ENCODE results near the gene ZNF560. TPM values are rescaled to one million over a fixed set of nuclear protein-coding genes. Genes with fewer than 3 reads are reported as not detected.
"Not testable (repeated sequence)": the region's sequence is repeated elsewhere in the genome, so short reads cannot be mapped to it uniquely, and the experiment has no call there.

Gene ZNF560
- not detected for total RNA-seq
- long read RNA-seq = 0 reads

- no peak for TF ChIP-seq CTCF (IDR thresholded peaks at IDR 0.05)
- no peak for DNase-seq
Observed at GRCh38 chr19:9498183-9498902, at the start of gene ZNF560. TSS of gene ZNF560 (minus strand) at chr19:9498616. CDS start at chr19:9475313, 23,303 bp downstream.

DNA sequence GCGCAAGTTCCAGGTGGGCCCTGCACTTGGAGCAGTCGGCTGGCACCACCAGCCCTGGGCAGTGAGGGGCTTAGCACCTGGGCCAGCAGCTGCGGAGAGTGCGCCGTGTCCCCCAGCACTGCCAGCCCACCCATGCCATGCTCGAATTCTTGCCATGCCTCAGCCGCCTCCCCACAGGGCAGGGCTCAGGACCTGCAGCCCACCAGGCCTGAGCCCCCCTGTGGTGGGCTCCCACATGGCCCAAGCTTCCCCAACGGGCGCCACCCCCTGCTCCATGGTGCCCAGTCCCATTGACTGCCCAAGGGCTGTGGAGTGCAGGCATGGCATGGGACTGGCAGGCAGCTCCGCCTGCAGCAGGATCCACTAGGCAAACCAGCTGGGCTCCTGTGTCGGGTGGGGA lies 49.5 kb upstream of the ZNF560 start:
- no peak for TF ChIP-seq CTCF (IDR thresholded peaks at IDR 0.05)
- no peak overlapping the region for H3K27ac ChIP-seq
- no peaks in the 10 kb centered on the region for H3K27me3 ChIP-seq
- intact Hi-C loops (cut with DNase I) = no loop called here
- no peaks in the 10 kb centered on the region for H3K4me1 ChIP-seq
- ATAC-seq (no peak), DNase-seq (no peak)
- H3K9me3 ChIP-seq = no peaks in the 10 kb centered on the region
- no peak overlapping the region for H3K4me3 ChIP-seq
- no peaks in the 10 kb centered on the region for H3K36me3 ChIP-seq

More at GRCh38 chr19:9498183-9498902, at the start of gene ZNF560:
- Histone ChIP-seq H3K27me3 (no peaks in the 10 kb centered on the region), H3K27ac (no peak within 1 kb of the TSS), H3K36me3 (no peaks in the 10 kb centered on the region), H3K4me3 (no peak within 1 kb of the TSS), H3K9me3 (peaks cover 28% of the 10 kb centered on the region), H3K4me1 (no peaks in the 10 kb centered on the region)
- ATAC-seq = no peak
- intact Hi-C loops (cut with DNase I) = no loop called here

DNA sequence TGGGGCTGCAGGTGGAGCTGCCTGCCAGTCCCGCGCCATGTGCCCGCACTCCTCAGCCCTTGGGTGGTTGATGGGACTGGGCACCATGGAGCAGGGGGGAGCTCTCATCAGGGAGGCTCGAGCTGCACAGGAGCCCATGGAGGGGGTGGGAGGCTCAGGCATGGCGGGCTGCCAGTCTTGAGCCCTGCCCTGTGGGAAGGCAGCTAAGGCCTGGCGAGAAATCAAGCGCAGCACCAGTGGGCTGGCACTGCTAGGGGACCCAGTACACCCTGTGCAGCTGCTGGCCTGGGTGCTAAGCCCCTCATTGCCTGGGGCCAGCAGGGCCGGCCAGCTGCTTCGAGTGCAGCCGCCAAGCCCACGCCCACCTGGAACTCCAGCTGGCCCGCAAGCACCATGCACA lies 42.9 kb upstream of the ZNF560 start:
- H3K27me3 ChIP-seq; DNase-seq; ATAC-seq; H3K36me3 ChIP-seq; H3K9me3 ChIP-seq; intact Hi-C loops (cut with DNase I); H3K4me1 ChIP-seq; H3K27ac ChIP-seq; H3K4me3 ChIP-seq: not testable (repeated sequence)

DNA sequence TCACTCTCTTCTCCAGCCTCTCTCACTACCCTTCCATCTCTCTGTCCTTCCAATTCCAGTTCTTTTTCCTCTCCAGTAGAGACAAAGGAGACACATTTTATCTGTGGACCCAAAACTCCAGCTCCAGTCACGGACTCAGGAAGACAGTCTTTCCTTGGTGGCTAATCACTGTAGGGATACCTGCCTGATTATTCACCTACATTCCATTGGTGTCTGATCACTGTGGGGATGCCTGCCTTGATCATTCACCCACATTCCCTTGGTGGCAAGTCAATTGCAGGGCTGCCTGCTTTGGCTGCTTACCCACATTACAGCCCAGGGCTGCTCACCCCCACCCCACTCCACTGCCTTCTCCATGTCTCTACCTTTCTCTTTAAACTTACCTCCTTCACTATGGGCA lies 41.5 kb upstream of the ZNF560 start:
- peaks cover 13% of the 10 kb centered on the region for H3K36me3 ChIP-seq
- H3K27me3 ChIP-seq; ATAC-seq; DNase-seq; H3K27ac ChIP-seq; H3K9me3 ChIP-seq; intact Hi-C loops (cut with DNase I); H3K4me3 ChIP-seq; H3K4me1 ChIP-seq: not testable (repeated sequence)

DNA sequence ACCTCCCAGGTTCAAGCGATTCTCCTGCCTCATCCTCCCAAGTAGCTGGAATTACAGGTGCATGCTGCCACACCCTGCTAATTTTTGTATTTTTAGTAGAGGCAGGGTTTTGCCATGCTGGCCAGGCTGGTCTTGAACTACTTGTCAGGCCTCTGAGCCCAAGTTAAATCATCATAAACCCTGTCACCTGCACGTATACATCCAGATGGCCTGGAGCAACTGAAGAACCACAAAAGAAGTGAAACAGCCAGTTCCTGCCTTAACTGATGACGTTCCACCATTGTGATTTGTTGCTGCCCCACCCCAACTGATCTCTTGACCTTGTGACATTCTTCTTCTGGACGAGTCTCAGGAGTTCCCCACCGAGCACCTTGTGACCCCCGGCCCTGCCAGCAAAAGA lies 40.8 kb upstream of the ZNF560 start:
- peak overlapping the region; percentile 78 for H3K4me3 ChIP-seq
- H3K27me3 ChIP-seq; H3K4me1 ChIP-seq; ATAC-seq; DNase-seq; H3K9me3 ChIP-seq; intact Hi-C loops (cut with DNase I): not testable (repeated sequence)
- H3K36me3 ChIP-seq = peaks cover 20% of the 10 kb centered on the region
- H3K27ac ChIP-seq = peak overlapping the region; percentile 98

DNA sequence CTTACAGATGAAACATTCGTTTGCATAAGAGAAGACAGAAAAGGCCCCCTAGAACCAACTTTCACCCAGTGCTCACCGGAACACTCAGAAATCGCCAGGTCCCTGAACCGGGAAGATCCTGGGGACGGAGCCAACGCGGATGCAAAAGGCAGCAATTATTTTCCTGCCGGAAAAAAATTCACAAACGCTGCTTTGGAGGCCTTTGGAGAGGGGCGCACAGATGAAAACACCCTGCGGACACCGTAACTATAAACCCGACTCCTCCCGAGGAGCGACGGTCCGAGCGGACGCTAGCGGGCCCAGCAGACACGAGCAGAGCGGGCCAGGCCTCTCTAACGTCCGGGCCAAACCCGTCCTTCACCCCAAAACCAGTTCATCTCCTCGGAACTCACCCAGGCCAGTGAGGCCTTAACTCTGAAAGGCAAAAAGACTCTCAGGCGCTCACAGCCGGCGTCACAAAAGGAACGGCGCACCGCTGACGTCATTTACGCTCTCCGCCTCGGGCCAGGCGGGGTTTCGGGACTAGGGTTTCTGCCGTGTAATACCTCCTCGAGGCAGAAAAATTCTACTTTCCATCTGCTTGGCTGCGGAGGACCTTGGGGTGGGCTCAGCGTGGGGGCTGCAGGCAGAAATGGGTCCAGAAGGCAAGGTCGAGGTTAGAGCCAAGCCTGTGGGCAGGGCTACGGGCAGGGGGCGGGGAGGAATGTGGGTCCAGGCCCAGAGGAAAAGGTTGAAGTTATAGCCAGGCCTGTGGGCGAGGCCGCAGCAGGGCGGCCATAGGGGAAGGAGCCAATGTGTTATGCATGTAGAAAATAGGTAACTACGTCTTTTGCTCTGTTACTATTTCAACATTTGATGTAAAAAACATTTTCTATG lies 40.0 kb upstream of the ZNF560 start, which contains the start of gene ZNF426:
Gene ZNF426 (minus strand): TSS at position 463 of the 876 bp plus-strand sequence. CDS start 2,413 bp downstream, outside the sequence.
- DNase-seq (peak; percentile 95), ATAC-seq (peak; percentile 98)
- intact Hi-C loops (cut with DNase I) = no loop called here
- H3K27ac ChIP-seq = peak within 1 kb of the TSS; percentile 98
- peaks cover 28% of the 10 kb centered on the region for H3K36me3 ChIP-seq
- peaks cover 5% of the 10 kb centered on the region for H3K4me1 ChIP-seq
- peak within 1 kb of the TSS; percentile 78 for H3K4me3 ChIP-seq
- peaks cover 6% of the 10 kb centered on the region for H3K9me3 ChIP-seq
- H3K27me3 ChIP-seq = no peaks in the 10 kb centered on the region
- no peak for TF ChIP-seq CTCF (IDR thresholded peaks at IDR 0.05)

DNA sequence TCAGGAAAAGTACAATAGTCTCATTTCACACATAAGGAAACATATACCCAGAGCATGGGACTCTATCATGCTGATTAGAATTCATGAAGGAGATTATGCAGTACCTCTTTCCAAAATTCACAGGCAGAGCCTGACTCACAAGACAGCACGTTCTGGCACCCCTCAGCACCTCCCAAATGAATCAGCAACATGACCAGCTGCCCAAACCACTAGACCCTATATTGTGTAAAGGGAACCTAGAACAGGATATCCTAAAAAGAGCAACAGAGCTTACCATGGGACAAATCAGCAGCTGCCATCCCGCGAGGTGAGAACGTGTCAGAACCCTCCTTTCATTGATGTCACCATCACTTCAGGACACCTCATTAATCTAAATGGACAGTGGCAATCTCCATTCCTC lies 37.5 kb upstream of the ZNF560 start:
- no peak for TF ChIP-seq CTCF (IDR thresholded peaks at IDR 0.05)
- H3K36me3 ChIP-seq = peaks cover 52% of the 10 kb centered on the region
- H3K9me3 ChIP-seq = peaks cover 21% of the 10 kb centered on the region
- H3K27me3 ChIP-seq = no peaks in the 10 kb centered on the region
- no peak for ATAC-seq
- no peak for DNase-seq
- H3K4me1 ChIP-seq = peaks cover 5% of the 10 kb centered on the region
- intact Hi-C loops (cut with DNase I) = no loop called here
- no peak overlapping the region for H3K4me3 ChIP-seq
- no peak overlapping the region for H3K27ac ChIP-seq

Data from upper lobe of right lung (tissue), 1 donor.